Astrocyte (in vitro differentiated cells and primary cell): ENCODE results near the gene SHC1.

Experiments
- EZH2 ChIP-seq: IDR thresholded peaks from 2 replicates; pipeline ENCODE4 v1.6.1; 2012; ENCODE audit warnings: mild to moderate bottlenecking, low read length, inconsistent platforms; ENCODE audit not compliant: insufficient read depth
- TF ChIP-seq, protein P1 (sequence below): IDR thresholded peaks from 2 replicates; pipeline ENCODE4 v1.5.1; 2011; ENCODE audit warnings: low read depth, mild to moderate bottlenecking, inconsistent platforms, low read length, moderate library complexity; ENCODE audit not compliant: insufficient read depth

- no peak for TF ChIP-seq EZH2
- TF ChIP-seq, protein P1, sequence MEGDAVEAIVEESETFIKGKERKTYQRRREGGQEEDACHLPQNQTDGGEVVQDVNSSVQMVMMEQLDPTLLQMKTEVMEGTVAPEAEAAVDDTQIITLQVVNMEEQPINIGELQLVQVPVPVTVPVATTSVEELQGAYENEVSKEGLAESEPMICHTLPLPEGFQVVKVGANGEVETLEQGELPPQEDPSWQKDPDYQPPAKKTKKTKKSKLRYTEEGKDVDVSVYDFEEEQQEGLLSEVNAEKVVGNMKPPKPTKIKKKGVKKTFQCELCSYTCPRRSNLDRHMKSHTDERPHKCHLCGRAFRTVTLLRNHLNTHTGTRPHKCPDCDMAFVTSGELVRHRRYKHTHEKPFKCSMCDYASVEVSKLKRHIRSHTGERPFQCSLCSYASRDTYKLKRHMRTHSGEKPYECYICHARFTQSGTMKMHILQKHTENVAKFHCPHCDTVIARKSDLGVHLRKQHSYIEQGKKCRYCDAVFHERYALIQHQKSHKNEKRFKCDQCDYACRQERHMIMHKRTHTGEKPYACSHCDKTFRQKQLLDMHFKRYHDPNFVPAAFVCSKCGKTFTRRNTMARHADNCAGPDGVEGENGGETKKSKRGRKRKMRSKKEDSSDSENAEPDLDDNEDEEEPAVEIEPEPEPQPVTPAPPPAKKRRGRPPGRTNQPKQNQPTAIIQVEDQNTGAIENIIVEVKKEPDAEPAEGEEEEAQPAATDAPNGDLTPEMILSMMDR: no peak
Measured at GRCh38 chr1:154983776-154984466, 13.4 kb upstream of the SHC1 start.
